Measurements from ENCODE around the gene PPP1R27. TPM values are rescaled to one million over a fixed set of nuclear protein-coding genes. Genes with fewer than 3 reads are reported as not detected.
"Not testable (repeated sequence)": the region's sequence is repeated elsewhere in the genome, so short reads cannot be mapped to it uniquely, and the experiment has no call there.

The PPP1R27 gene
- total RNA-seq, 2 donors from 2014 or later: not detected

DNA sequence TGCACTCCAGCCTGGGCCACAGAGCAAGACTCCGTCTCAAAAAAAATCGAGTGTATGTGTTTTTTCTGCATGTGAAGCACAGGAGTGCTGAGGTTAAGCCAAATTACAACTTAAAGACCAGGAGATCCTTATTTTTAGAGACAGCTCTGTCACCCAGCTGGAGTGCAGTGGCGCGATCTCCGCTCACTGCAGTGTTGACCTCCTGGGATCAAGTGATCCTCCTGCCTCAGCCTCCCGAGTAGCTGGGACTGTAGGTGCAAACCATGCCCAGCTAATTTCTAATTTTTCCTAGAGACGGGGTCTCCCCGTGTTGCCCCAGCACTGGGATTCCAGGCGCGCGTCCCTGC lies 7.5 kb upstream of the PPP1R27 start:
- peak overlapping the region; percentile 35 to 78 (median 74) for H3K27ac ChIP-seq
- ATAC-seq: no peak
- no peak for DNase-seq
- no peak for TF ChIP-seq CTCF (IDR thresholded peaks at IDR 0.05)
- TF ChIP-seq POLR2A (IDR thresholded peaks at IDR 0.05): no peak
- H3K4me3 ChIP-seq: no peak overlapping the region
- intact Hi-C loops (cut with DNase I): no loop called here
- H3K27me3 ChIP-seq: no peaks in the 10 kb centered on the region
- 43 to 80% methylated on average over 2 to 11 of the region's 11 CpGs for WGBS, 2 donors
- peaks cover 37 to 40% of the 10 kb centered on the region in 2 donors for H3K36me3 ChIP-seq (replicated peaks in 1 of 2; ENCODE audit: insufficient read depth in 1 of 2, low read depth in 2 of 2)
- H3K9me3 ChIP-seq: no peaks in the 10 kb centered on the region
- H3K4me1 ChIP-seq: peaks cover 40% of the 10 kb centered on the region

DNA sequence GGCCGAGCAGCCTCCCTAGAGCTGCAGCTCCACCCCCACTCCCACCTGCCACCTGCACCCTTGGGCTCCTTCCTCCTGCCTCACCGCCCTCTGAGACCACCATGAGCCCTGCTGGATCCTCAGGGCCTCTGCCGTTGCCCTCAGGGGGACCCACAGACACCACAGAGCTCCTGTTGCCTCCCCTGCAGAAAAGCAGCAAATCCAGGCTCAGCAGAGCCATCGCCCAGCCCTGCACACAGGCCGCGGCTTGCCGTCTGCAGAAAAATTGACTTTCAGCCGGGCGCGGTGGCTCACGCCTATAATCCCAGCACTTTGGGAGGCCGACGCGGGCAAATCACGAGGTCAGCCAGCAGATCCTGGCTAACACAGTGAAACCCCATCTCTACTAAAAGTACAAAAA lies 7.0 kb upstream of the PPP1R27 start:
- H3K4me3 ChIP-seq: no peak overlapping the region
- peaks cover 36% of the 10 kb centered on the region for H3K4me1 ChIP-seq
- DNase-seq (no peak), ATAC-seq (peak; percentile 5)
- intact Hi-C loops (cut with DNase I): no loop called here
- H3K9me3 ChIP-seq: no peaks in the 10 kb centered on the region
- H3K27me3 ChIP-seq: no peaks in the 10 kb centered on the region
- 52 to 56% methylated on average over 2 to 15 of the region's 15 CpGs for WGBS, 2 donors
- TF ChIP-seq POLR2A (IDR thresholded peaks at IDR 0.05) (peak in 1 of 3 donors; percentile 15), CTCF (IDR thresholded peaks at IDR 0.05) (no peak)
- H3K36me3 ChIP-seq (replicated peaks in 1 of 2; ENCODE audit: insufficient read depth in 1 of 2, low read depth in 2 of 2): peaks cover 35 to 37% of the 10 kb centered on the region in 2 donors
- peak overlapping the region in 3 of 4 donors; percentile 35 to 78 (median 74) for H3K27ac ChIP-seq

DNA sequence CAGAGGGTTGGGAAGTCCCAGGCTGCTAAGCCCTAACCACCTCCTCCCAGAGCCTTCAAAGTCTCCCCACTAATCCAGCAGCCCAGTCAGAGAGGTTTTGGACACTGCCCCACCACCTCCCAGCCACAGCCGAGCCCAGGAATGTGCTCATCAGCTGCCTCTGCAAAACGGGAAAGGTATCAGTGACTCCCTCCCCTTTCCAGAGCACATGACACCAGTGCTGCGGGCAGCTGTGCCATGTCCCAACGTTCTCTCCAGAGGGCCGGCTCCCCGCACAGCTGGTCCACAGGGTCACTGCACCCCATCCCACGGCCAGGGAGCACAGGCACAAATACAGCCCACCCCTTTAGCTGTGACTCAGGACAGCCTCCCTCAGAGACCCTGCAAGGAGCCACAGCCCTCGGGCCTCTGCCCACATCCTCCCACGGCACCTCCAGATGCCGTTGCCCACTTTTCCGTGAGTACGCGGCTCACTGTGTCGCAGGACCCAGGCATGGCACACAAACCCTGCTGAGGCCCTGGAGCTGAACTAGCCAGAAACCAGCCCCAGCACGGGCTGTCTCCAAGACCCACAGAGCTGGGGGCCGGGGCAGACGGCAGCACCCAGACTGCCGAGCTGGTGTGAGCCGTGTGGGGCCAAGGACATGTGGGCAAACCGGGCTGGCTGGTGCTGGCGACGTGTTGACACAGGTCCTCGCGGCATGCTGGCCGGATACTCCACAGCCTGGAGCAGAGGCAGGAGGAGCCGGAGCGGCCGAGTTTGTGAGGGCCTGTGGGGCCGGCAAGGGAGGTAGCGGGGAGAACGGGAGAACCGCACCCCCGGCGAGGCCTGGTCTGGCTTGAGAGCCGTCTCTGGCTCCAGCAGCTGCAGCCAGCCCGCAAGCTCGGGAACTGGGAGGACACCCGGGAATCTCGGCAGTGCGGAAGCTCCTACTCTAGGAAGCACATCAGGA lies 6.3 kb upstream of the PPP1R27 start:
- peak; percentile 71 for ATAC-seq
- WGBS, 2 donors: 27 to 34% methylated on average over 9 to 40 of the region's 40 CpGs
- no peak overlapping the region for H3K4me3 ChIP-seq
- H3K4me1 ChIP-seq: peaks cover 36% of the 10 kb centered on the region
- TF ChIP-seq CTCF (IDR thresholded peaks at IDR 0.05): no peak
- TF ChIP-seq POLR2A (IDR thresholded peaks at IDR 0.05): no peak
- no peaks in the 10 kb centered on the region for H3K27me3 ChIP-seq
- intact Hi-C loops (cut with DNase I): no loop called here
- no peaks in the 10 kb centered on the region for H3K9me3 ChIP-seq
- peaks cover 27 to 30% of the 10 kb centered on the region in 2 donors for H3K36me3 ChIP-seq (replicated peaks in 1 of 2; ENCODE audit: insufficient read depth in 1 of 2, low read depth in 2 of 2)
- DNase-seq: peak; percentile 72 to 83 (median 78)
- H3K27ac ChIP-seq: peak overlapping the region; percentile 35 to 78 (median 55)

- H3K27ac ChIP-seq; ATAC-seq; H3K4me3 ChIP-seq; H3K27me3 ChIP-seq; intact Hi-C loops (cut with DNase I); H3K9me3 ChIP-seq; DNase-seq: not testable (repeated sequence)
- Histone ChIP-seq H3K36me3 (replicated peaks in 1 of 2; ENCODE audit: insufficient read depth in 1 of 2, low read depth in 2 of 2) (peaks cover 18 to 20% of the 10 kb centered on the region in 2 donors), H3K4me1 (peaks cover 36% of the 10 kb centered on the region)
- whole genome bisulfite sequencing, 2 donors: 88 to 90% methylated on average over 5 of the region's 5 CpGs
These were observed 5.2 kb upstream of the PPP1R27 start for GRCh38 chr17:81840059-81840458.

DNA sequence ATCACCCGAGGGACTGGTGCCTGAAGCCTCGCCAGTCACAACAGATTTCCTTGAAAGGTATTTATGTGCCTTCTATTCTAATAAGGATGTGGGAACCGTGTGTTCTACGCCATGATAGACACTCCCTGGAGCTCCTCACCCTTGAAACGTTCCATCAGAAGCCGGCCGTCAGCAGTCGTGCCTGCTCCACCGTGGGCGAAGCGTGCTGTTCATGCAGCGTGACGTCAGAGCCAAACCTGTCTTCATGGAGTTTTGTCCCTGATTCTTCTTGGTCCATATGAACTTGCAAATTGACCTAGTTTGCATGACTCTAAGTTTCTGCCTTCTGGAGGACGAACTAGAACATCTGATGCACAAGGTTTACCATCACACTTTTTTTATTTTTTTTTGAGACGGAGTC lies 4.5 kb upstream of the PPP1R27 start:
- DNase-seq: no peak
- Histone ChIP-seq H3K4me3 (no peak overlapping the region), H3K27me3 (no peaks in the 10 kb centered on the region), H3K27ac (no peak overlapping the region), H3K9me3 (no peaks in the 10 kb centered on the region), H3K4me1 (peaks cover 36% of the 10 kb centered on the region), H3K36me3 (replicated peaks in 1 of 2; ENCODE audit: insufficient read depth in 1 of 2, low read depth in 2 of 2) (peaks cover 10 to 13% of the 10 kb centered on the region in 2 donors)
- TF ChIP-seq CTCF (IDR thresholded peaks at IDR 0.05) (no peak), POLR2A (IDR thresholded peaks at IDR 0.05) (no peak)
- 70 to 73% methylated on average over 13 to 15 of the region's 15 CpGs for WGBS, 2 donors
- ATAC-seq: no peak
- intact Hi-C loops (cut with DNase I): no loop called here

Measured in body of pancreas (tissue), 4 donors.